Jurkat, Clone E6-1 (cell line): Measurements from ENCODE around the gene ANAPC2.

Source experiments
- DNase-seq: peaks from one replicate; pipeline ENCODE4 v3.0.0-alpha.2; 2011; ENCODE audit warnings: low read depth, low spot score
- H3K4me3 ChIP-seq: 2 replicates; pipeline ENCODE4 v1.5.1; 2011; ENCODE audit warnings: mild to moderate bottlenecking, low read length, control low read depth, moderate library complexity

The ANAPC2 gene

GRCh38 chr9:137182836-137183235 lies 5.5 kb downstream of the ANAPC2 start:
- DNase-seq, result no peak
- no peak overlapping the region for H3K4me3 ChIP-seq

GRCh38 chr9:137181680-137182079 lies 6.7 kb downstream of the ANAPC2 start:
- no peak for DNase-seq
- H3K4me3 ChIP-seq, result no peak overlapping the region

- DNase-seq, result no peak
- H3K4me3 ChIP-seq, result no peak overlapping the region
These were observed 7.9 kb downstream of the ANAPC2 start for GRCh38 chr9:137180491-137180890.

GRCh38 chr9:137179761-137180160 lies 8.6 kb downstream of the ANAPC2 start:
- DNase-seq, result no peak
- H3K4me3 ChIP-seq, result no peak overlapping the region

- no peak for DNase-seq
- no peak overlapping the region for H3K4me3 ChIP-seq
These were observed 9.3 kb downstream of the ANAPC2 start for GRCh38 chr9:137178939-137179630.

GRCh38 chr9:137178201-137178938 lies 10.0 kb downstream of the ANAPC2 start:
- DNase-seq, result no peak
- no peak overlapping the region for H3K4me3 ChIP-seq

GRCh38 chr9:137176302-137177182 lies 11.8 kb downstream of the ANAPC2 start:
- DNase-seq, result no peak
- no peak overlapping the region for H3K4me3 ChIP-seq

- no peak for DNase-seq
- H3K4me3 ChIP-seq, result no peak overlapping the region
These were observed 12.9 kb downstream of the ANAPC2 start for GRCh38 chr9:137175345-137175961.

- DNase-seq, result no peak
- H3K4me3 ChIP-seq, result no peak overlapping the region
These were observed 13.6 kb downstream of the ANAPC2 start for GRCh38 chr9:137174722-137175293.

- no peak overlapping the region for H3K4me3 ChIP-seq
- no peak for DNase-seq
These were observed 14.3 kb downstream of the ANAPC2 start for GRCh38 chr9:137173796-137174664.

GRCh38 chr9:137172901-137173795 lies 15.2 kb downstream of the ANAPC2 start:
- no peak overlapping the region for H3K4me3 ChIP-seq
- DNase-seq, result no peak

- DNase-seq, result no peak
- no peak overlapping the region for H3K4me3 ChIP-seq
These were observed 17.0 kb downstream of the ANAPC2 start for GRCh38 chr9:137171149-137171900.

- no peak for DNase-seq
- H3K4me3 ChIP-seq, result no peak overlapping the region
These were observed 17.7 kb downstream of the ANAPC2 start for GRCh38 chr9:137170486-137171148.

- H3K4me3 ChIP-seq, result no peak within 1 kb of the TSS
- no peak for DNase-seq
These were observed 18.4 kb downstream of the ANAPC2 start, which contains the start of gene LRRC26 for GRCh38 chr9:137169896-137170358. Gene LRRC26 (minus strand): TSS chr9:137170051. CDS start chr9:137169943, 108 bp downstream.

- H3K4me3 ChIP-seq, result no peak overlapping the region
- no peak for DNase-seq
These were observed 19.2 kb downstream of the ANAPC2 start for GRCh38 chr9:137168904-137169856.
